SK-N-SH treated with all-trans-retinoic acid at 6 μM for 48 hours (cell line): ENCODE data around the gene TMEM192.

Experiments
- ATAC-seq: fragments of 200-7000 bp; cut with Tn5 transposase; 3 replicates; pipeline ENCODE4 v1.9.1; 2020; ENCODE audit warnings: mild to moderate bottlenecking, moderate library complexity
- ARNTL ChIP-seq: fragments of 450-650 bp; formaldehyde crosslinking; IDR thresholded peaks from 2 replicates; pipeline ENCODE4 v1.5.0; 2020; ENCODE audit warnings: low read depth, mild to moderate bottlenecking, moderate library complexity, borderline replicate concordance
- BACH2 ChIP-seq: fragments of 250-450 bp; sonication (Bioruptor Pico); IDR thresholded peaks from 2 replicates; pipeline ENCODE4 v1.9.0; 2021; ENCODE audit warnings: mild to moderate bottlenecking, borderline replicate concordance
- CSDC2 ChIP-seq: fragments of 250-450 bp; sonication (Bioruptor Pico); IDR thresholded peaks from 2 replicates; pipeline ENCODE4 v1.5.0; 2020; ENCODE audit warnings: mild to moderate bottlenecking, moderate library complexity
- ESRRG ChIP-seq: fragments of 250-450 bp; sonication (Bioruptor Pico); IDR thresholded peaks from 2 replicates; pipeline ENCODE4 v1.6.1; 2021; ENCODE audit warnings: mild to moderate bottlenecking
- GLIS3 ChIP-seq: fragments of 250-450 bp; sonication (Bioruptor Pico); IDR thresholded peaks from 2 replicates; pipeline ENCODE4 v1.5.0; 2020; ENCODE audit warnings: mild to moderate bottlenecking, moderate library complexity
- ISL1 ChIP-seq: fragments of 250-450 bp; sonication (Bioruptor Pico); IDR thresholded peaks from 2 replicates; pipeline ENCODE4 v2.1.2; 2022; ENCODE audit warnings: mild to moderate bottlenecking, moderate library complexity
- OSR1 ChIP-seq: fragments of 250-450 bp; sonication (Bioruptor Pico); IDR thresholded peaks from 2 replicates; pipeline ENCODE4 v1.8.0; 2022; ENCODE audit warnings: moderate library complexity, mild to moderate bottlenecking, inconsistent platforms
- PPARA ChIP-seq: fragments of 250-450 bp; sonication (Bioruptor Pico); IDR thresholded peaks from 2 replicates; pipeline ENCODE4 v1.5.0; 2020; ENCODE audit warnings: mild to moderate bottlenecking, borderline replicate concordance
- RARB ChIP-seq: fragments of 250-450 bp; sonication (Bioruptor Pico); IDR thresholded peaks from 2 replicates; pipeline ENCODE4 v1.8.0; 2021; ENCODE audit warnings: mild to moderate bottlenecking, moderate library complexity
- TCF4 ChIP-seq: fragments of 250-450 bp; sonication (Bioruptor Pico); IDR thresholded peaks from 2 replicates; pipeline ENCODE4 v1.8.0; 2021; ENCODE audit warnings: mild to moderate bottlenecking, moderate library complexity, borderline replicate concordance
- TOX ChIP-seq: fragments of 250-450 bp; sonication (Bioruptor Pico); IDR thresholded peaks from 2 replicates; pipeline ENCODE4 v1.8.0; 2021; ENCODE audit warnings: mild to moderate bottlenecking, moderate library complexity, borderline replicate concordance
- ZC3H10 ChIP-seq: fragments of 250-450 bp; sonication (Bioruptor Pico); IDR thresholded peaks from 2 replicates; pipeline ENCODE4 v1.5.1; 2021; ENCODE audit warnings: mild to moderate bottlenecking, moderate library complexity
- ZFP3 ChIP-seq: fragments of 250-450 bp; sonication (Bioruptor Pico); IDR thresholded peaks from 2 replicates; pipeline ENCODE4 v1.5.0; 2020; ENCODE audit warnings: mild to moderate bottlenecking, moderate library complexity
- ZFP30 ChIP-seq: fragments of 450-650 bp; formaldehyde crosslinking; IDR thresholded peaks from 2 replicates; pipeline ENCODE4 v1.5.0; 2022; ENCODE audit warnings: mild to moderate bottlenecking, moderate library complexity
- ZNF565 ChIP-seq: fragments of 450-650 bp; formaldehyde crosslinking; conservative IDR thresholded peaks from 2 replicates; pipeline ENCODE4 v1.5.0; 2020; ENCODE audit warnings: low read depth, mild to moderate bottlenecking, moderate library complexity
- ZNF70 ChIP-seq: fragments of 450-650 bp; formaldehyde crosslinking; IDR thresholded peaks from 2 replicates; pipeline ENCODE4 v1.5.0; 2020; ENCODE audit warnings: mild to moderate bottlenecking, moderate library complexity
- ZNF8 ChIP-seq: fragments of 450-650 bp; formaldehyde crosslinking; IDR thresholded peaks from 2 replicates; pipeline ENCODE4 v1.5.0; 2020; ENCODE audit warnings: mild to moderate bottlenecking, moderate library complexity
- TF ChIP-seq, protein P1 (sequence below): fragments of 250-450 bp; sonication (Bioruptor Pico); IDR thresholded peaks from 2 replicates; pipeline ENCODE4 v1.5.0; 2020; ENCODE audit warnings: mild to moderate bottlenecking, moderate library complexity
- TF ChIP-seq, protein P2 (sequence below): fragments of 250-450 bp; sonication (Bioruptor Pico); IDR thresholded peaks from 2 replicates; pipeline ENCODE4 v1.8.0; 2020; ENCODE audit warnings: mild to moderate bottlenecking, moderate library complexity, borderline replicate concordance
- TF ChIP-seq, protein P3 (sequence below): fragments of 250-450 bp; sonication (Bioruptor Pico); IDR thresholded peaks from 2 replicates; pipeline ENCODE4 v1.8.0; 2021; ENCODE audit warnings: low read depth, mild to moderate bottlenecking, moderate library complexity, borderline replicate concordance
- TF ChIP-seq, protein P4 (sequence below): fragments of 250-450 bp; sonication (Bioruptor Pico); IDR thresholded peaks from 2 replicates; pipeline ENCODE4 v1.5.1; 2020; ENCODE audit warnings: low read depth, mild to moderate bottlenecking, moderate library complexity
- TF ChIP-seq, protein P5 (sequence below): fragments of 250-450 bp; sonication (Bioruptor Pico); IDR thresholded peaks from 2 replicates; pipeline ENCODE4 v1.5.1; 2021; ENCODE audit warnings: mild to moderate bottlenecking, moderate library complexity

TMEM192 gene

DNA sequence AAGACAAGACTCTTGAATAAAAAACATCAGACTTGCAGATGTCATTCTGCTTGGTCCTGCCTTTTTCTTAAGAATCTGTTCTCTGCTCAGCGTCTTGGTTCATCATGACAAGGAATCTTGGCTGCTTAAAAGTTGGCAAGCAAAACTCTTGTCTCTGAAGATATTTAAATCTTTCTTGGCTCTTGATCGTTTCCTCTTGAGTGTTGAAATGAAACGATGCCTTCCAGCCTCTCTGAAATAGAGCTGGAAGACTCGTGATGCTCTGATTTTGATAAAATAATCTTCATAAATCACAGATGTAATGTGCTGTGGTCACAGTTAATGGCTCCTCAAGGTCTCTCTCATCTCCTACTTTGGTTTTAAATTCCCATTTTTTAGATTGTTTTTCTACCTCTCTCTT lies 39.9 kb upstream of the TMEM192 start:
- ATAC-seq: peak; percentile 87
- TF ChIP-seq ISL1 (peak; percentile 80), TOX (CRISPR knock-in tag) (peak; percentile 80; the same call in 1 of the 2 replicates)
- TF ChIP-seq, protein P1, sequence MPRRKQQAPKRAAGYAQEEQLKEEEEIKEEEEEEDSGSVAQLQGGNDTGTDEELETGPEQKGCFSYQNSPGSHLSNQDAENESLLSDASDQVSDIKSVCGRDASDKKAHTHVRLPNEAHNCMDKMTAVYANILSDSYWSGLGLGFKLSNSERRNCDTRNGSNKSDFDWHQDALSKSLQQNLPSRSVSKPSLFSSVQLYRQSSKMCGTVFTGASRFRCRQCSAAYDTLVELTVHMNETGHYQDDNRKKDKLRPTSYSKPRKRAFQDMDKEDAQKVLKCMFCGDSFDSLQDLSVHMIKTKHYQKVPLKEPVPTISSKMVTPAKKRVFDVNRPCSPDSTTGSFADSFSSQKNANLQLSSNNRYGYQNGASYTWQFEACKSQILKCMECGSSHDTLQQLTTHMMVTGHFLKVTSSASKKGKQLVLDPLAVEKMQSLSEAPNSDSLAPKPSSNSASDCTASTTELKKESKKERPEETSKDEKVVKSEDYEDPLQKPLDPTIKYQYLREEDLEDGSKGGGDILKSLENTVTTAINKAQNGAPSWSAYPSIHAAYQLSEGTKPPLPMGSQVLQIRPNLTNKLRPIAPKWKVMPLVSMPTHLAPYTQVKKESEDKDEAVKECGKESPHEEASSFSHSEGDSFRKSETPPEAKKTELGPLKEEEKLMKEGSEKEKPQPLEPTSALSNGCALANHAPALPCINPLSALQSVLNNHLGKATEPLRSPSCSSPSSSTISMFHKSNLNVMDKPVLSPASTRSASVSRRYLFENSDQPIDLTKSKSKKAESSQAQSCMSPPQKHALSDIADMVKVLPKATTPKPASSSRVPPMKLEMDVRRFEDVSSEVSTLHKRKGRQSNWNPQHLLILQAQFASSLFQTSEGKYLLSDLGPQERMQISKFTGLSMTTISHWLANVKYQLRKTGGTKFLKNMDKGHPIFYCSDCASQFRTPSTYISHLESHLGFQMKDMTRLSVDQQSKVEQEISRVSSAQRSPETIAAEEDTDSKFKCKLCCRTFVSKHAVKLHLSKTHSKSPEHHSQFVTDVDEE (CRISPR knock-in tag): no peak

DNA sequence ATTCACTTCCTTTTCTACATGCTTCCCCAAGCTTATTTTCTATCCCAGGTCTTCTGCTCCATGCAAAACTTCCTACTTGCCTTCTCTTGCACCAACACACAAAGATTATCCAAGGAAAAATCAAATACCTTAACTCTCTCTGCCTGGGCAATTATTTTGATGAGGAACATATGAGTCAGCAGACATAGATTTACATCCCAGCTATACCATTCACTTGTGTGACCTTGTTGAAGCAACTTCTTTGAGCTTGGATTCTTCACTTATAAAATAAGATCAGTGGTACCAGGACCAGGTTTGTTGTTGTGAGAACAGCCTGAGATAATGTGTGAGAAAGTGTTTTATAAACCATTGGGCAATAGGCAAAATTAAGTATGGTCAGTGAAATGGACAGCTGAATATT lies 39.1 kb upstream of the TMEM192 start:
- TF ChIP-seq, protein P1 (CRISPR knock-in tag): no peak
- TF ChIP-seq OSR1 (CRISPR knock-in tag) (no peak), ISL1 (no peak), ESRRG (CRISPR knock-in tag) (no peak), GLIS3 (CRISPR knock-in tag) (no peak), TOX (CRISPR knock-in tag) (no peak), ZFP3 (CRISPR knock-in tag) (no peak), ZNF8 (CRISPR knock-in tag) (no peak), ZFP30 (no peak), PPARA (CRISPR knock-in tag) (no peak)
- TF ChIP-seq, protein P2, sequence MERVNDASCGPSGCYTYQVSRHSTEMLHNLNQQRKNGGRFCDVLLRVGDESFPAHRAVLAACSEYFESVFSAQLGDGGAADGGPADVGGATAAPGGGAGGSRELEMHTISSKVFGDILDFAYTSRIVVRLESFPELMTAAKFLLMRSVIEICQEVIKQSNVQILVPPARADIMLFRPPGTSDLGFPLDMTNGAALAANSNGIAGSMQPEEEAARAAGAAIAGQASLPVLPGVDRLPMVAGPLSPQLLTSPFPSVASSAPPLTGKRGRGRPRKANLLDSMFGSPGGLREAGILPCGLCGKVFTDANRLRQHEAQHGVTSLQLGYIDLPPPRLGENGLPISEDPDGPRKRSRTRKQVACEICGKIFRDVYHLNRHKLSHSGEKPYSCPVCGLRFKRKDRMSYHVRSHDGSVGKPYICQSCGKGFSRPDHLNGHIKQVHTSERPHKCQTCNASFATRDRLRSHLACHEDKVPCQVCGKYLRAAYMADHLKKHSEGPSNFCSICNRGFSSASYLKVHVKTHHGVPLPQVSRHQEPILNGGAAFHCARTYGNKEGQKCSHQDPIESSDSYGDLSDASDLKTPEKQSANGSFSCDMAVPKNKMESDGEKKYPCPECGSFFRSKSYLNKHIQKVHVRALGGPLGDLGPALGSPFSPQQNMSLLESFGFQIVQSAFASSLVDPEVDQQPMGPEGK (CRISPR knock-in tag): no peak
- ATAC-seq: peak; percentile 63

DNA sequence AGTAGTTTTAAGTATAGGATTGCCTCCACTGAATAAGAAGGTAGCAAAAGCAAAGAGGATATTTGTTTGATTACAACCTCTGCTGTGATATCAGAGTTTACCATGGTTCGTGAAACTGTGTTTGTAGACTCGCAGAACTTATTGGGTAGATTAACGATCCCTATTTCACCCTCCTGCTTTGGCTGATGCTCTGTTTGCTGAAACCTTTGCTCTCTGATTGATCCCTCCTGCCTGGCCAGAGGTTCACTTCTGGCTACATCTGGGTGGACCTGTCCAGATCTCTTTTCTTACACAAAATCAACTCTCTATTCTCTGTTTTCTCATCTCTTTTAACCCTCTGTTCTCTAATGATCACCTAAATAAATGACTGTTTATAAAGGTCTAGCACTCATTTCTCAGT lies 37.9 kb upstream of the TMEM192 start:
- ATAC-seq: no peak
- no peak for TF ChIP-seq RARB (CRISPR knock-in tag)
- no peak for TF ChIP-seq ARNTL
- TF ChIP-seq ZC3H10 (CRISPR knock-in tag): no peak
- TF ChIP-seq CSDC2: no peak
- TF ChIP-seq ZNF565 (CRISPR knock-in tag): no peak
- TF ChIP-seq BACH2 (CRISPR knock-in tag): no peak
- no peak for TF ChIP-seq ZNF70
- TF ChIP-seq TOX (CRISPR knock-in tag): no peak
- no peak for TF ChIP-seq OSR1 (CRISPR knock-in tag)
- TF ChIP-seq, protein P3, sequence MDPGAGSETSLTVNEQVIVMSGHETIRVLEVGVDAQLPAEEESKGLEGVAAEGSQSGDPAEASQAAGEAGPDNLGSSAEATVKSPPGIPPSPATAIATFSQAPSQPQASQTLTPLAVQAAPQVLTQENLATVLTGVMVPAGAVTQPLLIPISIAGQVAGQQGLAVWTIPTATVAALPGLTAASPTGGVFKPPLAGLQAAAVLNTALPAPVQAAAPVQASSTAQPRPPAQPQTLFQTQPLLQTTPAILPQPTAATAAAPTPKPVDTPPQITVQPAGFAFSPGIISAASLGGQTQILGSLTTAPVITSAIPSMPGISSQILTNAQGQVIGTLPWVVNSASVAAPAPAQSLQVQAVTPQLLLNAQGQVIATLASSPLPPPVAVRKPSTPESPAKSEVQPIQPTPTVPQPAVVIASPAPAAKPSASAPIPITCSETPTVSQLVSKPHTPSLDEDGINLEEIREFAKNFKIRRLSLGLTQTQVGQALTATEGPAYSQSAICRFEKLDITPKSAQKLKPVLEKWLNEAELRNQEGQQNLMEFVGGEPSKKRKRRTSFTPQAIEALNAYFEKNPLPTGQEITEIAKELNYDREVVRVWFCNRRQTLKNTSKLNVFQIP (CRISPR knock-in tag): no peak
- TF ChIP-seq, protein P4, sequence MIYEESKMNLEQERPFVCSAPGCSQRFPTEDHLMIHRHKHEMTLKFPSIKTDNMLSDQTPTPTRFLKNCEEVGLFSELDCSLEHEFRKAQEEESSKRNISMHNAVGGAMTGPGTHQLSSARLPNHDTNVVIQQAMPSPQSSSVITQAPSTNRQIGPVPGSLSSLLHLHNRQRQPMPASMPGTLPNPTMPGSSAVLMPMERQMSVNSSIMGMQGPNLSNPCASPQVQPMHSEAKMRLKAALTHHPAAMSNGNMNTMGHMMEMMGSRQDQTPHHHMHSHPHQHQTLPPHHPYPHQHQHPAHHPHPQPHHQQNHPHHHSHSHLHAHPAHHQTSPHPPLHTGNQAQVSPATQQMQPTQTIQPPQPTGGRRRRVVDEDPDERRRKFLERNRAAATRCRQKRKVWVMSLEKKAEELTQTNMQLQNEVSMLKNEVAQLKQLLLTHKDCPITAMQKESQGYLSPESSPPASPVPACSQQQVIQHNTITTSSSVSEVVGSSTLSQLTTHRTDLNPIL (CRISPR knock-in tag): no peak
- TF ChIP-seq, protein P5, sequence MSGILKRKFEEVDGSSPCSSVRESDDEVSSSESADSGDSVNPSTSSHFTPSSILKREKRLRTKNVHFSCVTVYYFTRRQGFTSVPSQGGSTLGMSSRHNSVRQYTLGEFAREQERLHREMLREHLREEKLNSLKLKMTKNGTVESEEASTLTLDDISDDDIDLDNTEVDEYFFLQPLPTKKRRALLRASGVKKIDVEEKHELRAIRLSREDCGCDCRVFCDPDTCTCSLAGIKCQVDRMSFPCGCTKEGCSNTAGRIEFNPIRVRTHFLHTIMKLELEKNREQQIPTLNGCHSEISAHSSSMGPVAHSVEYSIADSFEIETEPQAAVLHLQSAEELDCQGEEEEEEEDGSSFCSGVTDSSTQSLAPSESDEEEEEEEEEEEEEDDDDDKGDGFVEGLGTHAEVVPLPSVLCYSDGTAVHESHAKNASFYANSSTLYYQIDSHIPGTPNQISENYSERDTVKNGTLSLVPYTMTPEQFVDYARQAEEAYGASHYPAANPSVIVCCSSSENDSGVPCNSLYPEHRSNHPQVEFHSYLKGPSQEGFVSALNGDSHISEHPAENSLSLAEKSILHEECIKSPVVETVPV: no peak
- TF ChIP-seq PPARA (CRISPR knock-in tag): no peak
- TF ChIP-seq ISL1: no peak
- TF ChIP-seq TCF4 (CRISPR knock-in tag): no peak
- TF ChIP-seq ESRRG (CRISPR knock-in tag): no peak
- TF ChIP-seq ZFP3 (CRISPR knock-in tag): no peak
- no peak for TF ChIP-seq ZNF8 (CRISPR knock-in tag)
- TF ChIP-seq, protein P1 (CRISPR knock-in tag): no peak
- TF ChIP-seq GLIS3 (CRISPR knock-in tag): no peak
